ENCODE data around the gene TOPAZ1. TPM values are rescaled to one million over a fixed set of nuclear protein-coding genes. Genes with fewer than 3 reads are reported as not detected.

TOPAZ1 gene
- total RNA-seq, 4 donors from 2014 or later, result not detected

GRCh38 chr3:44301746-44302145 lies 60.1 kb downstream of the TOPAZ1 start:
- Histone ChIP-seq H3K36me3 (no peaks in the 10 kb centered on the region), H3K27me3 (no peaks in the 10 kb centered on the region), H3K9me3 (no peaks in the 10 kb centered on the region), H3K4me1 (no peaks in the 10 kb centered on the region), H3K4me3 (no peak overlapping the region), H3K27ac (no peak overlapping the region)
- WGBS, result 79% methylated on average over 3 of the region's 3 CpGs
- TF ChIP-seq POLR2AphosphoS5 (IDR thresholded peaks at IDR 0.05) (no peak), CTCF (IDR thresholded peaks at IDR 0.05) (no peak), EP300 (IDR thresholded peaks at IDR 0.05) (no peak), POLR2A (IDR thresholded peaks at IDR 0.05) (no peak)
- no peak for DNase-seq (ENCODE audit: low spot score in 2 of 2)

GRCh38 chr3:44309500-44309899 lies 67.8 kb downstream of the TOPAZ1 start:
- no peaks in the 10 kb centered on the region for H3K36me3 ChIP-seq
- TF ChIP-seq EP300 (IDR thresholded peaks at IDR 0.05) (no peak), CTCF (IDR thresholded peaks at IDR 0.05) (no peak), POLR2AphosphoS5 (IDR thresholded peaks at IDR 0.05) (no peak), POLR2A (IDR thresholded peaks at IDR 0.05) (no peak)
- H3K27ac ChIP-seq, result no peak overlapping the region
- H3K4me1 ChIP-seq, result no peaks in the 10 kb centered on the region
- no peaks in the 10 kb centered on the region for H3K9me3 ChIP-seq
- no peaks in the 10 kb centered on the region for H3K27me3 ChIP-seq
- DNase-seq (ENCODE audit: low spot score in 2 of 2), result no peak
- H3K4me3 ChIP-seq, result no peak overlapping the region

- TF ChIP-seq CTCF (IDR thresholded peaks at IDR 0.05) (no peak), EP300 (IDR thresholded peaks at IDR 0.05) (no peak), POLR2AphosphoS5 (IDR thresholded peaks at IDR 0.05) (no peak), POLR2A (IDR thresholded peaks at IDR 0.05) (no peak)
- 69% methylated on average over 8 of the region's 8 CpGs for WGBS
- no peak overlapping the region for H3K4me3 ChIP-seq
These were observed 77.2 kb downstream of the TOPAZ1 start for GRCh38 chr3:44318891-44319311.

GRCh38 chr3:44321335-44321734 lies 79.6 kb downstream of the TOPAZ1 start:
- Histone ChIP-seq H3K27me3 (peaks cover 5% of the 10 kb centered on the region), H3K27ac (no peak overlapping the region), H3K4me1 (no peaks in the 10 kb centered on the region), H3K36me3 (no peaks in the 10 kb centered on the region), H3K9me3 (no peaks in the 10 kb centered on the region), H3K4me3 (no peak overlapping the region)
- no peak for DNase-seq (ENCODE audit: low spot score in 2 of 2)
- TF ChIP-seq EP300 (IDR thresholded peaks at IDR 0.05) (no peak), CTCF (IDR thresholded peaks at IDR 0.05) (no peak), POLR2A (IDR thresholded peaks at IDR 0.05) (no peak), POLR2AphosphoS5 (IDR thresholded peaks at IDR 0.05) (no peak)
- WGBS, result 67% methylated on average over 3 of the region's 3 CpGs

More at GRCh38 chr3:44318891-44319311, 77.2 kb downstream of the TOPAZ1 start:
- no peak for DNase-seq (ENCODE audit: low spot score in 2 of 2)
- Histone ChIP-seq H3K27me3 (peaks cover 5% of the 10 kb centered on the region), H3K27ac (no peak overlapping the region), H3K9me3 (no peaks in the 10 kb centered on the region), H3K4me1 (no peaks in the 10 kb centered on the region), H3K36me3 (no peaks in the 10 kb centered on the region)

GRCh38 chr3:44323341-44323955 lies 81.8 kb downstream of the TOPAZ1 start:
- peaks cover 4% of the 10 kb centered on the region for H3K27me3 ChIP-seq
- no peak overlapping the region for H3K4me3 ChIP-seq
- no peaks in the 10 kb centered on the region for H3K9me3 ChIP-seq
- no peaks in the 10 kb centered on the region for H3K36me3 ChIP-seq
- H3K4me1 ChIP-seq, result no peaks in the 10 kb centered on the region
- TF ChIP-seq EP300 (IDR thresholded peaks at IDR 0.05) (no peak), CTCF (IDR thresholded peaks at IDR 0.05) (peak; percentile 52 to 76), POLR2A (IDR thresholded peaks at IDR 0.05) (no peak), POLR2AphosphoS5 (IDR thresholded peaks at IDR 0.05) (no peak)
- no peak overlapping the region for H3K27ac ChIP-seq
- 7% methylated on average over 4 of the region's 4 CpGs for WGBS
- DNase-seq (ENCODE audit: low spot score in 2 of 2), result peak in 1 of 2 donors; percentile 73

Measured in suprapubic skin (tissue), 4 donors.